CD8-positive, alpha-beta memory T cell (primary cell): ENCODE data around the gene TRAK1. TPM values are rescaled to one million over a fixed set of nuclear protein-coding genes. Genes with fewer than 3 reads are reported as not detected.

ENCODE experiments used
- CTCF ChIA-PET: fragments of 350-600 bp; sonication (Branson Sonifier 250); formaldehyde crosslinking; loops from one replicate; lab custom pipeline; 2021; ENCODE audit warnings: antibody characterized with exemption; lab: Charles Lee
- POLR2A ChIA-PET: fragments of 350-600 bp; sonication (Branson Sonifier 250); formaldehyde crosslinking; loops from one replicate; lab custom pipeline; 2021; ENCODE audit warnings: antibody characterized with exemption; lab: Charles Lee
- DNase-seq, 5 donors: peaks; one replicate each; pipeline versions ENCODE4 v3.0.0 to v3.0.0-alpha.2; 2020 to 2022; ENCODE audit warnings: mixed read lengths in 1 of 5
- H3K27ac ChIP-seq: one replicate; pipeline ENCODE4 v1.7.0; 2013; ENCODE audit warnings: low read depth, mild to moderate bottlenecking, low read length, moderate library complexity
- H3K27me3 ChIP-seq: 2 replicates; pipeline ENCODE4 v1.7.0; 2013; ENCODE audit warnings: low read length, mild to moderate bottlenecking; ENCODE audit not compliant: insufficient read depth, poor library complexity, severe bottlenecking
- H3K36me3 ChIP-seq: 2 replicates; pipeline ENCODE4 v1.7.0; 2013; ENCODE audit warnings: mild to moderate bottlenecking, low read length, moderate library complexity; ENCODE audit not compliant: insufficient read depth
- H3K4me1 ChIP-seq: 2 replicates; pipeline ENCODE4 v1.7.0; 2013; ENCODE audit warnings: mild to moderate bottlenecking, low read length, moderate library complexity; ENCODE audit not compliant: insufficient read depth
- H3K4me3 ChIP-seq: 2 replicates; pipeline ENCODE4 v1.7.0; 2013; ENCODE audit warnings: mild to moderate bottlenecking, low read length
- H3K9me3 ChIP-seq: 2 replicates; pipeline ENCODE4 v1.7.0; 2013; ENCODE audit warnings: mild to moderate bottlenecking, low read length
- H3K27ac Mint-ChIP-seq, 8 donors: one replicate each; pipeline ENCODE4 v1.8.0; 2020 to 2021; ENCODE audit warnings: mixed read lengths in 8 of 8, mild to moderate bottlenecking in 6 of 8, inconsistent platforms in 3 of 8, moderate library complexity in 3 of 8
- H3K27me3 Mint-ChIP-seq, 2 donors: one replicate each; pipeline ENCODE4 v1.8.0; 2020 to 2021; ENCODE audit warnings: mixed read lengths in 2 of 2, mild to moderate bottlenecking in 1 of 2, moderate library complexity in 1 of 2
- H3K36me3 Mint-ChIP-seq, 3 donors: one replicate each; pipeline ENCODE4 v1.8.0; 2020 to 2021; ENCODE audit warnings: mixed read lengths in 3 of 3, inconsistent platforms in 1 of 3, mild to moderate bottlenecking in 1 of 3
- H3K4me1 Mint-ChIP-seq, 3 donors: one replicate each; pipeline ENCODE4 v1.8.0; 2020 to 2021; ENCODE audit warnings: mixed read lengths in 3 of 3, inconsistent platforms in 1 of 3, mild to moderate bottlenecking in 1 of 3
- H3K4me3 Mint-ChIP-seq, 7 donors: one replicate each; pipeline ENCODE4 v1.8.0; 2020 to 2021; ENCODE audit warnings: mixed read lengths in 7 of 7, mild to moderate bottlenecking in 6 of 7, moderate library complexity in 4 of 7, inconsistent platforms in 2 of 7
- H3K9me3 Mint-ChIP-seq, 5 donors: one replicate each; pipeline ENCODE4 v1.8.0; 2020 to 2022; ENCODE audit warnings: mixed read lengths in 5 of 5, mild to moderate bottlenecking in 3 of 5, moderate library complexity in 2 of 5, inconsistent platforms in 1 of 5
- polyA plus RNA-seq: library from polyadenylated mRNA; unstranded; fragments of 300-500 nt; fragmentation: Illumina TruSeq; gene quantifications from one replicate; pipeline ENCODE4 v1.2.3, GENCODE V29; 2021
- total RNA-seq, 2 experiments: library from RNA; stranded (reverse); gene quantifications; one replicate each; pipeline ENCODE4 v1.2.3, GENCODE V29; 2021

Gene TRAK1
- total and polyA plus RNA-seq, 3 experiments from 2014 or later: 10.4 to 20.0 (median 19.7) TPM

DNA sequence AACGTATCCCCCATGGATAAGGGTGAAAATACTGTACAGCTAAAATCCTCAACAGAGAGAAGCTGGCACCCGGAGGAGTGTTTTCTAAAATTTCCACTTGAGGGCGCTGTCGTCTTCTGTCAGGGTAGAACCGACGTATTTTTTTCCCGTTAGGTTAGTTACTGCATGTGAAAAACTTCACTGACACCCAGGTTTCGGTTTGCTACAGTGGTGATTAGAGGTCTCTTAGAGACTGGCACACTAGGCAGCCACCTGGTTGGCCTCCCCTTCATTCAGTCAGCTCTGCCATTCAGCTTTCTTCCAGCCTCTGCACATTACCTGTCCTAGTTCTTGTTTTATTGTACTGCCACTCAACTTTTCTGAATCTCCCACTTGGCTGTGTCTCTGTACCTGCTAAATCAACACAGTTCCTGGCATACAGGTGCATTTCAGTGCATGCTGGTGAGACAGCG lies 156.4 kb downstream of the TRAK1 start:
- Mint-ChIP-seq H3K9me3 (no peaks in the 10 kb centered on the region), H3K4me3 (peak overlapping the region in 5 of 7 donors; percentile 16 to 82 (median 27)), H3K4me1 (peaks cover 8 to 11% (median 10%) of the 10 kb centered on the region in 3 donors), H3K27ac (peak overlapping the region in 2 of 8 donors; percentile 15 to 24), H3K36me3 (no peaks in the 10 kb centered on the region), H3K27me3 (peaks cover 10 to 16% of the 10 kb centered on the region in 2 donors)
- no peaks in the 10 kb centered on the region for H3K4me1 ChIP-seq
- no peaks in the 10 kb centered on the region for H3K36me3 ChIP-seq
- no peak overlapping the region for H3K27ac ChIP-seq
- no peaks in the 10 kb centered on the region for H3K27me3 ChIP-seq
- no peaks in the 10 kb centered on the region for H3K9me3 ChIP-seq
- no peak overlapping the region for H3K4me3 ChIP-seq
- ChIA-PET POLR2A (no interaction called here), CTCF (interaction anchor here (0.8 to 3.1 kb wide), 9 partner anchors 10 to 306 kb away, joined by 3 to 27 read pairs (median 3); no protein-coding TSS in a partner anchor)
- DNase-seq: peak in 4 of 5 donors; percentile 16 to 68 (median 60)

DNA sequence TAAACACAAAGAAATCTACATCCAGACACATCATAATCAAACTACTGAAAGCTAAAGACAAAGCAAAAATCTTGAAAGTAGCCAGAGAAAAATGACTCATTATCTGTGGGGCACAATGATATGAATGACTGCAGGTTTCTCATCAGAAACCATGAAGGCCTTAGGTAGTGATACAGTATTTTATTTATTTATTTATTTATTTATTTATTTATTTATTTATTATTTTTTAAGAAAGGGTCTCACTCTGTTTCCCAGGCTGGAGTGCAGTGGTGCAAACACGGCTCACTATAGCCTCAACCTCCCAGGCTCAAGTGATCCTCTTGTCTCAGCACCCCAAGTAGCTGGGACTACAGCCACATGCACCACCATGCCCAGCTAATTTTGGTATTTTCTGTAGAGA lies 159.6 kb downstream of the TRAK1 start:
- Histone ChIP-seq H3K4me3 (no peak overlapping the region), H3K9me3 (no peaks in the 10 kb centered on the region), H3K4me1 (no peaks in the 10 kb centered on the region), H3K36me3 (no peaks in the 10 kb centered on the region), H3K27ac (no peak overlapping the region), H3K27me3 (no peaks in the 10 kb centered on the region)
- Mint-ChIP-seq H3K4me3 (no peak overlapping the region), H3K27me3 (peaks cover 7 to 29% of the 10 kb centered on the region in 2 donors), H3K9me3 (peaks cover 0 to 1% (median 0%) of the 10 kb centered on the region in 5 donors), H3K4me1 (peaks cover 8 to 11% (median 10%) of the 10 kb centered on the region in 3 donors), H3K27ac (no peak overlapping the region), H3K36me3 (no peaks in the 10 kb centered on the region)
- no peak for DNase-seq
- ChIA-PET POLR2A (no interaction called here), CTCF (no interaction called here)

DNA sequence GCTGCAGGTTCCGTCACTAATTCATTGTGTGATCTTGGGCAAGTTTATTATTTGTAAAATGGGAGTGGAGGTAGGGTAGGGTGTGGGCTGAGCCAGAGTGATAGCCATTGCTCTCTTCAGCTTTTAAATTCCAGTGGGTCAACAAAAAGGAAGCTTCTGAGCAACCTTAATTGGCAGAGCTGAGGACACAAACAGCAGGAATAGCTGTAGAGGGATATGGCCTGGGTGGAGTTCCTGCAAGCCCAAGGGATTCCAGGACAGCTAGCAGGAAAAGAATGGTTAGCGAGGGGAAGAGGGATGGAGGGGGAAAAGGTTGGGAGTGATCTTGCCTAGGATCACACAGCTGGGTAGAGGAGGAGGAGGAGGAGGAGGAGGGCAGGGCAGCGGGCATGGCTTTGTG lies 163.4 kb downstream of the TRAK1 start:
- ChIA-PET CTCF (interaction anchor here (1.2 kb wide), 1 partner anchor 189 kb away, joined by 5 read pairs; no protein-coding TSS in a partner anchor), POLR2A (no interaction called here)
- no peaks in the 10 kb centered on the region for H3K27me3 ChIP-seq
- H3K27ac ChIP-seq: no peak overlapping the region
- Mint-ChIP-seq H3K4me3 (no peak overlapping the region), H3K27ac (no peak overlapping the region), H3K36me3 (no peaks in the 10 kb centered on the region), H3K27me3 (peaks cover 11 to 41% of the 10 kb centered on the region in 2 donors), H3K9me3 (peaks cover 0 to 1% (median 0%) of the 10 kb centered on the region in 5 donors), H3K4me1 (peaks cover 0 to 2% (median 0%) of the 10 kb centered on the region in 3 donors)
- H3K4me3 ChIP-seq: no peak overlapping the region
- no peaks in the 10 kb centered on the region for H3K9me3 ChIP-seq
- DNase-seq: no peak
- H3K36me3 ChIP-seq: no peaks in the 10 kb centered on the region
- no peaks in the 10 kb centered on the region for H3K4me1 ChIP-seq

DNA sequence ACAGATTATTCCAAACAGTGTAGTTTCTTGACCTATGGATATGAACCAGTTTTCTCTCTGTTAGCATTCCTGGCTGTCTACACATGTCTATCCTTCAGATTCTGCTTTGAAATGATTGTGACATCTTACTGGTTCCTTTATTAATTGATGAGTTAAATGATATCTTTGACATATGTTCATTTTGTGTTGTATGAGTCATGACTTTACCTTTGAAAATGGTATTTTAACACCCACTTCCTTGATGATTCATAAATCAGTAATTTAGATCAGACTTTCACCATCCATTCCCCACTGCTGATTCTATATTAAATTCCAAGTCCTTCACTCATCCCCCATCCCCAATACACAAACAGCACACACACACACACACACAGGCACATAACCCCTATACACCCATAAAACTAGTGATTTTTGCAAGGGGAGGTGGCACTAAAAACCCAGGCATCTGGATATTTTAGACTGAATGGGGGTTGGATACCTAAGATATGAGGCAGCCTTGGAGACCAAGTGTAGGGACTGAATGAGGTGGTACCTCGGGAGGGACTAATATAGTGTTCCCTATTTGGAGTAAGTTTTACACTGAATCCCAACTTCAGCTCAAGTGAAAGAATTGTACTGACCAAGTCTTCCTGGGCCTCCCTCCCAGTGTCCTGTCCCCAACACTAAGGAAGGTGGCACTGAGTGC lies 165.1 kb downstream of the TRAK1 start:
- Mint-ChIP-seq H3K4me3 (no peak overlapping the region), H3K27me3 (peaks cover 14 to 58% of the 10 kb centered on the region in 2 donors), H3K36me3 (no peaks in the 10 kb centered on the region), H3K9me3 (peaks cover 0 to 1% (median 0%) of the 10 kb centered on the region in 5 donors), H3K27ac (no peak overlapping the region), H3K4me1 (peaks cover 0 to 2% (median 0%) of the 10 kb centered on the region in 3 donors)
- Histone ChIP-seq H3K36me3 (no peaks in the 10 kb centered on the region), H3K27ac (no peak overlapping the region), H3K4me3 (no peak overlapping the region), H3K4me1 (no peaks in the 10 kb centered on the region), H3K9me3 (no peaks in the 10 kb centered on the region), H3K27me3 (peaks cover 3% of the 10 kb centered on the region)
- CTCF ChIA-PET: no interaction called here
- POLR2A ChIA-PET: no interaction called here
- DNase-seq: no peak

DNA sequence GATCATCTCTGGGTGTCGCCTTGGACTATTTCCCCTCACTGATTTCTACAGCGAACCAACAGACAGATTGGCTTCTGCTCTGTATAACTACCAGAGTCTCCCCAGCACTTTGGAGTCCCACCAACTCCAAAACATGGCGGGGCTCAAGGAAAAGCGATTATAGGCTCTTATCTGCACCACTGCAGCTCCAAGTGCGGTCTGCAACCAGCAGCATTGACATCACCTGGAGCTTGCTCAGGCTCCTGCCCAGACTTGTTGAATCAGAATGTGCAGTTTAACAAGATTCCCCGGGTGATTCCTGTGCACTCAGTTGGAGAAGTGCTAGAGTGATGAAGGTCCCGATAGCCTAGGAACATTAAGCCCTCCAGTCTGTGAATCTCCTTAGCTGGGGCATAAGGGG lies 165.8 kb downstream of the TRAK1 start:
- POLR2A ChIA-PET: no interaction called here
- H3K9me3 Mint-ChIP-seq: peaks cover 0 to 1% (median 0%) of the 10 kb centered on the region in 5 donors
- H3K36me3 Mint-ChIP-seq: no peaks in the 10 kb centered on the region
- Histone ChIP-seq H3K27ac (no peak overlapping the region), H3K9me3 (no peaks in the 10 kb centered on the region), H3K36me3 (no peaks in the 10 kb centered on the region), H3K4me3 (no peak overlapping the region), H3K27me3 (peaks cover 3% of the 10 kb centered on the region), H3K4me1 (no peaks in the 10 kb centered on the region)
- DNase-seq: no peak
- H3K4me1 Mint-ChIP-seq: peaks cover 0 to 2% (median 0%) of the 10 kb centered on the region in 3 donors
- H3K27me3 Mint-ChIP-seq: peaks cover 17 to 59% of the 10 kb centered on the region in 2 donors
- H3K4me3 Mint-ChIP-seq: no peak overlapping the region
- CTCF ChIA-PET: interaction anchor here (1.6 kb wide), 1 partner anchor 10 kb away, joined by 5 read pairs; no protein-coding TSS in a partner anchor
- H3K27ac Mint-ChIP-seq: no peak overlapping the region

DNA sequence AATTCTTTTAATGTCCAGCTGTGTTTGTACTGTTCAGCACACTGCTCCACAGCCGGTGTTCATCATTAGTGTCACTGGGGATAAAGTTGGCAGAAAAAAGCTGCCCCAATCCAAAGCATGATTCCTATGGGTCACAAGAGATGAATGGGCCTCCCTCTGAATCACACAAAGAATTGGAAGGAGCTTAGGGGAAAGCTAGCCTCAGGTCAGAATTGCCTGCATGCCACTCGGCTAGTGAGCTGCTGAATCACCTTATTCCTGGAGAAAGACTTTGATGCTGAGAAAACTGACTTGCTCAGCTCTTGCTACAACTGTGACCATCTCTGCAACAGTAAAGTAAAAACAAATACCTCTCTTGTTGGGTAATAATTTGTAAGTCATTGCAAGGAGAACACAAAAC lies 171.4 kb downstream of the TRAK1 start:
- H3K27ac ChIP-seq: no peak overlapping the region
- CTCF ChIA-PET: no interaction called here

DNA sequence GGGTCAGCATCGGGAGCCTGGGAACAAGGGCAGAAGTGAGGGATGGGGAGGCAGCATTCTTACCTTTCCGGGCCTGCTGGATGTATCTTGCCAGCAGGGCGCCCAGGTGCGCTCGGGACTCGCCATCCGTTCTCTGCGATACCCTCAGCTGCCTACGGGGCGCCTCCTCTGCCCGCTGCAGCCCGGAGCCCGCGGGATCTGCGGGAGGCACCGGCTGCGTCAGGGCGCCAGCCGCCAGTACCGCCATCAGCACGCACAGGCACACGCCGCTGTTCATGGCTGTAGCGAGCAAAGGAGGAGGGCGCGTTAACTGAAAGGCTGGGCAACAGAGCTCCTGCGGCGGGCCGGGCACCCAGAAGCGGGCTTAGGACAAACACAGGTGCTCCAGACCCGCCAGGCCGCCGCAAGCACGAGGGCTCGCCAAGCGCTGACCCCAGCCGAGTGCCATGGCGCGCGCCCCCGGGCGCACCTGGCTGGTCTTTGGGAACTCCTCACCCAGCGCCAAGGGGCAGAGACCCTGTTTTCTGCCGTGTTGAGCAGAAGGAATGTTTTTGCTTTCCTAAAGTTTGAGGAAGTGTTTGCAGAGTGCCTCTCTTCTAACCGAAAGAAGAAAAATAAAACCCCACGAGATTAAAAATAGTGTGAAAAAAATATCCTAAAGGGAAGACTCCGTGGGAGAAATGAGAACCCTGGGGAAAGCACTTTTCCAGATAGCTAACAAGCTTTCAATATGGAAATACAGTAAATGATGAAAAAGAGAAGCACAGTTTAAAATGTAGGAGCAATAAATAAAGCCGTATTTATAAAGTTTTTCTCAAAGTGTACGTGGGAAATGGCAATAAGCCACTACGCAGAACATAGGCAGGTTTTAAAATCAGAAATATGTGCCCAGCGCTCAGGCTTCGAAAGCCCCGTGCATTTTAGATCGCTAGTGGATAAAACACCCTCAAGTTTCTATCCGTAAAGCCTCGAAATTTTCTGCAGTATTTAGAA lies 172.5 kb downstream of the TRAK1 start:
- H3K4me1 Mint-ChIP-seq: peaks cover 6 to 14% (median 8%) of the 10 kb centered on the region in 3 donors
- no peak overlapping the region for H3K27ac ChIP-seq
- no peaks in the 10 kb centered on the region for H3K4me1 ChIP-seq
- POLR2A ChIA-PET: no interaction called here
- peaks cover 23% of the 10 kb centered on the region for H3K27me3 ChIP-seq
- no peak overlapping the region for H3K4me3 ChIP-seq
- no peaks in the 10 kb centered on the region for H3K36me3 ChIP-seq
- CTCF ChIA-PET: no interaction called here
- no peaks in the 10 kb centered on the region for H3K9me3 Mint-ChIP-seq
- peaks cover 44 to 74% of the 10 kb centered on the region in 2 donors for H3K27me3 Mint-ChIP-seq
- H3K36me3 Mint-ChIP-seq: no peaks in the 10 kb centered on the region
- no peak overlapping the region for H3K27ac Mint-ChIP-seq
- DNase-seq: peak in 1 of 5 donors; percentile 10
- peak overlapping the region in 1 of 7 donors; percentile 22 for H3K4me3 Mint-ChIP-seq
- no peaks in the 10 kb centered on the region for H3K9me3 ChIP-seq

More for the DNA sequence above, 171.4 kb downstream of the TRAK1 start:
- Mint-ChIP-seq H3K9me3 (no peaks in the 10 kb centered on the region), H3K4me1 (peaks cover 6 to 14% (median 8%) of the 10 kb centered on the region in 3 donors), H3K4me3 (no peak overlapping the region), H3K27me3 (peaks cover 44 to 72% of the 10 kb centered on the region in 2 donors), H3K36me3 (no peaks in the 10 kb centered on the region), H3K27ac (no peak overlapping the region)
- no peaks in the 10 kb centered on the region for H3K36me3 ChIP-seq
- no peak for DNase-seq
- POLR2A ChIA-PET: no interaction called here
- H3K9me3 ChIP-seq: no peaks in the 10 kb centered on the region
- no peaks in the 10 kb centered on the region for H3K4me1 ChIP-seq
- H3K4me3 ChIP-seq: no peak overlapping the region
- H3K27me3 ChIP-seq: peaks cover 23% of the 10 kb centered on the region
